Glomerular endothelial cell (primary cell): ENCODE results near the gene GDF3. TPM values are rescaled to one million over a fixed set of nuclear protein-coding genes. Genes with fewer than 3 reads are reported as not detected.
A peak's percentile ranks its signal among the peaks of the same experiment; 100 is the strongest.
"Not testable (repeated sequence)": the region's sequence is repeated elsewhere in the genome, so short reads cannot be mapped to it uniquely, and the experiment has no call there.

ENCODE experiments used
- DNase-seq: peaks from one replicate; pipeline ENCODE4 v3.0.0-alpha.2; 2011; ENCODE audit warnings: low read depth, low spot score; ENCODE audit errors: extremely low read depth
- total RNA-seq: library from RNA; depleted of rRNA; stranded (reverse); fragments of >200 nt; gene quantifications from 2 replicates; pipeline ENCODE4 v1.2.3, GENCODE V29; 2015

Gene GDF3
- 0.53 and 0.78 TPM in 2 replicates for total RNA-seq

DNA sequence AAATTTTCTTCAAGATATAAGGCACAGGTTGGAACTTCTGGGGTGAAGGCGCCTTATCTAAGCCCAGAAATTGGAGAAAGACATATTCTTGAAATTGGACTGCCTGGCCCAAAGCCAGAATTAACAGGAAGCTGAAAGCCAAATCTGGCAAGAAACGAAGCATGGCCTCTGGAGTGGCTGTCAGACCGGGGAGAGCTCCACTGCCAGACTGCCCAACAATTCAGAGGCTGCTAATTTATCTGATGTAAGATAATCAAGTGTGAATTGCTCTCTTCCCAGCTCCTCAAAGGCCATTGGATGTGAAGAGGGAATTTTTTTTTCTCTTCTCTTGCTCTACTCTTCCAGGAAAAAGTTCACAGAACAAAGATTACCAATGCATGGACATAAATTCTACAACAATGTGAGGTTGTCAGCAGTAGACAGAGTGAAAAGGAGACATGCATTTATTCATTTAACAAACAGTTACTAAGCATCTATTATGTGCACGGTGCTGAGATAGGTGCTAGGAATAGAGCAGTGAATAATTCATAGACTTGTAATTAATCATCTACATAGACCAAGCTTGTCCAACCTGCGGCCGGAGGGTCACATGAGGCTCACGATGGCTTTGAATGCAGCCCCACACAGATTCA lies at the start of gene GDF3:
Gene GDF3, minus strand, starts transcription at position 210 of the 632 bp plus-strand sequence. Its CDS starts 47 bp downstream, at position 163.
- DNase-seq: peak; percentile 55

DNA sequence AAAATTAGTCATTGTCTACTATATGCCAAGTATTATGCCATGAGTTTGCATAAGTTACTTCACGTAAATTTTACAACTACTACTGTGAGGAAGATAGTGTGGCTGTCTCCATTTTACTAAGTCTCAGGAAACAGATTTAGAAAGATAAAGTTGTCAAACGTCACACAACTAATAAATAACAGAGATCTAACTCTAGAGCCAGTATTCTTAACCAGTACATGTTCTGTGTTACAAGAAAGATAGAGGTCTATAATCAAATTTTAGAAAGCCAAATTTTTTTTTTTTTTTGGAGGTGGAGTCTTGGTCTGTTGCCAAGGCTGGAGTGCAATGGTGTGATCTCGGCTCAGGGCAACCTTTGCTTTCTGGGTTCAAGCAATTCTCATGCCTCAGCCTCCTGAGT lies 37.4 kb upstream of the GDF3 start:
- DNase-seq: no peak

DNA sequence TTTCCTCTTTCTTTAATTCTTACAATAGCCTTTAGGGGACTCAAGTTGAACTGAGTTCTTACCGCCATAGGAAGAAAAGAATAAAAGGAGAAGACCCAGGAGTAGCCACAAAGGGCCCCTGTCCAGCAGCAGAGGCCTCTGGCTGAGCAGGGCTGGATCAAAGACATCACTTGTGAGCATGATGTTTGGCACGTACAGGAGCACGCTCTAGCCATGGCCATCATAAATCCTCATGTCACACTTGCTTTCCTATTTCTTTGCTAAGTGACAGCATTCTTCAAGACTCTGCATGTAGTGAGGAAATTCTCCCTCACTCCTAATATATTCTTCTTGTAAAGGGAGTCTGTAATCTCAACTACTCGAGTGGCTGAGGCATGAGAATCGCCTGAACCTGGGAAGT lies 35.9 kb upstream of the GDF3 start:
- DNase-seq: no peak

DNA sequence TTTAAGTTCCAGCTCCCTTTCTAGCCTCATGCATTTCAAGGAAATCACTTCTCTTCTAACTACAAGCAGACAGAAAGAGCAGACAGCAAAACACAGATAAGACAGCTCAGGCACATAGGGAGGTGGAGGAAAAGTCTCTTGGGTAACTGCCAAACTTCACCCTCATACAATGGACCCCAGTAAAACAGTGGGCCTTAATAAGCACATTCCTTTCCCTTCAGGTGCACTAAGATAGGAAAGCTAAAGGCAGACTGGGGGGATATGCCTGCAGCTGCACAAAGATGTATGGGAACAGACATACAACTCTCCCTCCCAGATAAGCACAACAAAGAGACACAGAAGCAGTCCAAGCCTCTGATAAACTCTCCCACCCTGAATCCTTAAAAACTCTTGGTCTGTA lies 35.4 kb upstream of the GDF3 start:
- not testable (repeated sequence) for DNase-seq

DNA sequence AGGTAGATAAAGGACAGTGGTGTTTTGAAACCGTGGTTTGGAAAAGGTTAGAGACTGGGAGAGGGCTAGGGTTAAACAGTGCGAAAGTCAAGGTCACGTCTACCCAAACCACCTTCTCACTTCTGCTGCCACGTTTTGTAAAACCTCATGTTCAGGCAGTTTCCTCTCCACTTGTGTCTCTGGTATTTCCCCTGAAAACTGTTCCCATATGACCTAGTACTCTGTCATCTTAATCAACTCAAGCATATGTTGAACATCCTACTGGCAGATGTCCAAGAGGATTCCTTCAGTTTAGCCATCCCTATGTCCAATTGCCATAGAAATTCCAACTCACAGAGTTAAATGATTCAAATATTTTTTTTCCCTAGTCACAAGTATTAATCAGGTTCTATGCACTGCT lies 34.2 kb upstream of the GDF3 start:
- DNase-seq: no peak

DNA sequence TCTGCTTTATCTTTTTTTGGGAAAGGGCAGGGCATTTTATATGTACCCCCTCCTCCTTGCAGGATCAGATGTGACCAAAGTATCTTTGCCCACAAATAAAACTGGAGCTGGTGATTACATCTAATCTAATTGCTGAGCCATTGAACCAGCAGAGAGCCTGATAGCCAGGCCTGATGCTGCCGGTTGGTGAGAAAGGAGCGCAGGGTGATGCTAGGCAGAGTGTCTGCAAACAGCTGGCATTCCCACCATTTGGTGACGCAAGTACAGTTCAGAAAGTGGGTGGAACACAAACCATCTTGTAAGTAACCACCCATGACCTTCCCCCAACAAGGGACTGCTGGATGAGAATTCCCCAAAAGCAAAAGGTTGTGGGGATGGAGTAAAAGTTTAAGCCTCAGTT lies 28.4 kb upstream of the GDF3 start:
- no peak for DNase-seq

DNA sequence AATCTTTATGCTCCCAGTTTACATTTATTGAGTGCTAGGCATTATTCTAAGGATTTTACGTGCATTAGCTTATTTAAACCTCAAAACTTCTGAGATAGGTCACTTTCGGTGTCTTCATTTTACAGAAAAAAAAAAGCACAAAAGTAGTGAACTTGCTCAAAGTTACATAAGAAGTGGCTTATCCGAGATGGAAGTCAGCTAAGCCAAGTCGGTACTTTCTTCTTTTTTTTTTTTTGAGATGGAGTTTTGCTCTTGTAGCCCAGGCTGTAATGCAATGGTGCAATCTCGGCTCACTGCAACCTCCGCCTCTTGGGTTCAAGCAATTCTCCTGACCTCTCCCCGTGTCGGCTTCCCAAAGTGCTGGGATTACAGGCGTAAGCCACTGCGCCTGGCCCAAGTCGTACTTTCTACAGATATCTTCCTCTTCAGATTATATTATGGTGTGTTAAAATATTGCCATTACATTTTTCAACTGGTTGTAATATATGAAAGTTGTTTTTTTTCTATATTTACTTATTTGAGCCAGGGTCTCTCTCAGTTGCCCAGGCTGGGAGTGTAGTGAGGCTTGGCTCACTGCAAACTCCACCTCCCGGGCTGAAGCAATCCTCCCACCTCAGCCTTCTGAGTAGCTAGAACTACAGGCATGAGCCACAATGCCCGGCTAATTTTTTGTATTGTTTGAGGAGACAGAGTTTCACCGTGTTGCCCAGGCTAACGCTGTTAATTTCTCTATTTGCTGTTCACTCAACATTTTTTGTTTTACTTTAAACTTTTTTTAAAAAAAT lies 24.6 kb upstream of the GDF3 start:
- DNase-seq: no peak

DNA sequence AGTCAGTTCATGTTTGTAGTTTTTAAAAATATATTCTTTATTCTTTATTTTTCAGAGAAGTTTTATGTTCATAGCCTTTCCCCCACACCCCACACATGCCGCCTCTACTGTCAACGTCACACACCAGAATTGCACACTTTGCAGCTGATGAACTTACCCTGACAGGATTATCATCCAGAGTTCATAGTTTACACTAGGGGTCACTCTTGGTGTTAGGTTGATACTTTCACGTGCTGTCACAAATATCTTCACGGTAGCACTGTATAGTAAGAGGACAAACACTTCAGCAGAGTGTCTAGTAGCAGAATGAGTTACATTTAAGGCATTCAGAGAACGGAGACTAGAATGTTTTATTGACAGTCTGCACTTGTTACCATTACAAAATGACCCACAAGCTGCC lies 20.8 kb upstream of the GDF3 start:
- no peak for DNase-seq

DNA sequence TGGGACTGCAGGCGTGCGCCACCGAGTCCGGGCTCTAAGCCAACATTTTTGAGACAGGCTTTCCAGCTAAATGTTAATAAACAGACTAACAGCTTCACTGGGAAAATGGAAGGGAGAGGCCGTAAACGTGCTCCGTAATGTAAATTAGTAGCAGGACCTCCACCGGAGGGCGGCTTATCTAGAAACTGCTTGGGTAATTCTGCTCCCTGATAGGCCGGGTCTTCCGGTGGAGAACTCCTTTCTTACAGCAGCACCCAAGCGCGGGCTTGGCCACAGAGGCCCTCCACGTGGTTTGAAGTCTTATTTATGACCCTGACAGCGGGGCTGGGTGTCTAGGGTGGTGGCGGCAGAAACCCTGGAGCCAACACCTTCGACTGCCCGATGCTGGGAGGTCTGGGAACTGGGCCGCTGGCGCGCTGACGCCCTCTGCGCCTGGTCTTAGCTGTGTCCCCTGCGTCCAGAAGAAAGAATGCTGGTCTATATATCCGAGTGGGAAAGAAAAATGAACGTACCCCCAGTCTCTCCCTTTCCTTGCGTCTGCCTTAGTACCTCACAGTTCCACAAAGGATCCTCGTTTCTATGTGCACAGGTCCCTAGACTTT lies 17.4 kb upstream of the GDF3 start:
- no peak for DNase-seq

DNA sequence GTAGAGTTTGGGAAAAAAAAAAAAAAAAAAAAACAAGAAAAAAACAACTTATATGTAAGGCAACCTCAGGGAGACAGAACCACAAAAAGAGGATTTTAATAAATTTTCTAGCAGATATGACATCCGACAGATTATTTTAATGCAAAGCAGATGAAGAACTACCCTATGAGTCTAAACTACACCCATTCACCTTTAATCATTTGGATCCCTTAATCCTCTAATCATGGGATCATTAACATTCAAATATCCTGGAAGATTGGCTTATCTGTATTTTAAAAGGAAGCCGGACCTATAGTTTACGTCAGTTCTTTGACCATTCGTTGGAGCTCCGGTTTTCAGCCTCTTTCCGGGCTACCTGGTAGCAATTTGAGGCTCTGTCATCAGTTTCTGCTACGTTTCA lies 15.6 kb upstream of the GDF3 start, which contains the start of gene DPPA3:
Gene DPPA3, plus strand, starts transcription at position 301 of the 400 bp plus-strand sequence. CDS start 138 bp downstream, outside the sequence.
- no peak for DNase-seq

DNA sequence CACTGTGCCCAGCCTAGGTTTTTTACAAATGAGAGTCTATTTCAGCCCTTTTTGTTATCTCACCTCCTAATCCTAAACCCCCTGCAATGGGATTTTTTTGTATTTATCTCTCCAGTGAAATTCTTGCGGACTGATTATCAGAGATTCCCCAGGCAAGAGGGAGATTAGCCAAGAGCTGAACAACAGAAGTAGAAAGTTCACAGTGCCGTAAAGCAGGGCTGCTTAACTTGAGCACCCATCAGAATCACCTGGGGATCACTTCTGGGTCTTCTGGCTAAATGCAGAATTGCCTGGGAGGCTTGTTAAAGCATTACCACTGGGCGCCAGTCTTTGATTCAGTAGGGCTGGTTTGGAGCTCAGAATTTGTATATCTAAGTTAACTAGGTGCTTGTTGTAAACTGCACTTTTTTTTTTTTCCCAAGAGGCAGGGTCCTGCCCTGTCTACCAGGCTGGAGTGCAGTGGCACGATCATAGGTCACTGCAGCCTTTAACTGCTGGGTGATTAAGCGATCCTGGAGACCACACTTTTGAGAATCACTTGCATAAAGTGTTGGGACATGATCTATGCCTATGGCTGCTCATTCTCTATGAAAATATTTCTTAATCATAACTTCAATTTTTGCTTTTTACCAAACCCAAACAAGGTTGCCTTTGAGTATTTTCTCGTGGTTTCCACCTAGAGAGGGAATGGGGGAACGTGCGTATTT lies 14.5 kb upstream of the GDF3 start:
- no peak for DNase-seq

DNA sequence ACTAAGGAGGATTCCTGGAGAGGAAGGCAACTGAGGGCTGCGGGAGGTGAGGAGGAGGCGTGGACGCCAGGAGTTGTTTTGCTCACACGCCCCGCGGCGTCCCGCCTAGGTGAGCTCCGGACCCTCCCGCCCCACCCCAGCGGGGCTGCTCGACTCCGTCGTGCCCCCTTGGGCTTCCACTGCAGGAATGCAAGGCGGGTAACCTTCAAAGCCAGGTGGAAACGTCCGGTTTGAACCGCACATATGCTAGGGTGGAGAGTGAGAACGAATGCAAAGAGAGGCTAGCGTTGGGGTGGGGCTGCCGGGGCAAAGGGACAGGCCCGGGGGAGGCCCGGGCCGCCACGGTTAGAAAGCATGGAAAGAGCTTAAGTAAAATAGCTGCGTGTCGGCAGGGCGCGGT lies 10.3 kb upstream of the GDF3 start:
- DNase-seq: no peak

DNA sequence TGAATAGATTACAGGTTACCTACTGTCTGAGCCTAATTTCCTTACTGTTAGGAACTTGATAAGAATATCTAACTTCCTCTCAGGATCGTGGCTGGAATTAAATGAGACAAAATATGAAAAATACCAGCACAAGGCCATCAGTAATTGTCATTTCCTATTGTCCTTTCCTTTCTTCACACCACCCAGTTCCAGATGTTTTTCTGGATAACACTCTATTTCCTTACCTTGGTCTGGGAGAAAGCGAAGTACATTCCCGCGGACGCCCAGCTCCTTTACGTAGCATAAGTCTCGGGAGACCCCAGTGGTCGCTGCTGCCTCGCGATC lies 376 bp downstream of the GDF3 start:
- peak; percentile 80 for DNase-seq

DNA sequence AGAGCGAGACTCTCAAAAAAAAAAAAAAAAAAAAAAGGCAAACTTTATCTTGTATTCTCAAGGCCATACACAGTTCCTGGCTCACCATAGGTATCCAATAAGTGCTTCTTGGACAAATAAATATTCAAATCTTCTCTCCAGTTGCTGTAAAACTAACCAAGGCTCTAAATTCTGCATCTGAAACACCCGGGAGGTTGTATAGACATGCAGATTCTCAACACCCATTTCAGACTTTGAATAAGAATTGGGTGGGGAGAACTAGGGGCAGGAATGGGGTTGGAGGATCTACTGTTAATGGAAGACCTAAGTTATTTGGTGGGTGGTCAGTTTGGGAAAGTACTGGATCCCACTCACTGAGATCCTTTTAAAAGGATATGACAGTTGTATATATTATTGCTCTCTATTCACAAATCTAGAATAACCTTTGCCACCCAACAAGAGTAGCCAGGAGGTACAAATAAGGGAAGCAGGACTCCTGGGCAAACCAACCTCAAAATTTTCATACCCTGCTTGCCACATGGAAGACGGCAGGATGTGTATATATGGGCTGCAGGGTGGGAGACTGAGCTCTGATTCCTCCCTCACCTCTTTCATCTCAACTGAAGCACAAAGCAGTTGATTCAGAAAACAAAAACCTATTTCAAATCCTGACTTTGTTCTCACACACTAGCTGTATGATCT lies 879 bp downstream of the GDF3 start:
- no peak for DNase-seq

DNA sequence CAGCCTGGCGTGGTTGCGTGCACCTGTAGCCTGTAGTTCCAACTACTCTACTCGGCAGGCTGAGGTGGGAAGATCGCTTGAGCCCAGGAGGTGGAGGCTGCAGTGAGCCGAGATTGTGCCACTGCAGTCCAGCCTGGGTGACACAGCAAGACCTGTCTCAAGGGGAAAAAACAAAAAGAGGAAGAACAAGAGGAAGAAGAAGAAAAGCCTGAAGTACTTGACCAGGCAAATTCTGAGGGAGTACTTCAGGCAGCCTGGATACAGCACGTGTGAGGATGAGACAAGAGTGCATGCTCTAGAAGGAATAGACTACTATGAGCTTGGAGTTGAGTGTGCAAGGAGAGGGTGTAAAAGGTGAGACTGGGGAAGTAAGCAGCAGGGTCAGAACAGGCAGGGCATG lies 1.8 kb downstream of the GDF3 start:
- DNase-seq: no peak

DNA sequence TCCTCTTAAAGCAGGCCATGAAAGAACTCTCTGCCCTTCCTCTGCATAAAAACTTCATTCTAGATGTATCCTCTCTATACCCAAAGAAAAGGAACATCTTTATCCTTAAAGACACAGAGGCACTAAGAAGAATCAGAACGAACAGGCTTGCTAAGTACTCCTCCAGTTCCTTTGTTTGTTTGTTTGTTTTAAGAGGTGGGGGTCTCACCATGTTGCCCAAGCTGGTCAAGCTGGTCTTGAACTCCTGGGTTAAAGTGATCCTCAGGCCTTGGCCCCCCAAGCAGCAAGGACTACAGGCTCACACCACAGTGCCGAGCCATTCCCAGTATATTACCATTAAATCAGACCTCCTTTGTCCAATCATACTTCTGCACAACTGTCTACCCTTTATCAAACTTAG lies 14.0 kb downstream of the GDF3 start:
- no peak for DNase-seq

DNA sequence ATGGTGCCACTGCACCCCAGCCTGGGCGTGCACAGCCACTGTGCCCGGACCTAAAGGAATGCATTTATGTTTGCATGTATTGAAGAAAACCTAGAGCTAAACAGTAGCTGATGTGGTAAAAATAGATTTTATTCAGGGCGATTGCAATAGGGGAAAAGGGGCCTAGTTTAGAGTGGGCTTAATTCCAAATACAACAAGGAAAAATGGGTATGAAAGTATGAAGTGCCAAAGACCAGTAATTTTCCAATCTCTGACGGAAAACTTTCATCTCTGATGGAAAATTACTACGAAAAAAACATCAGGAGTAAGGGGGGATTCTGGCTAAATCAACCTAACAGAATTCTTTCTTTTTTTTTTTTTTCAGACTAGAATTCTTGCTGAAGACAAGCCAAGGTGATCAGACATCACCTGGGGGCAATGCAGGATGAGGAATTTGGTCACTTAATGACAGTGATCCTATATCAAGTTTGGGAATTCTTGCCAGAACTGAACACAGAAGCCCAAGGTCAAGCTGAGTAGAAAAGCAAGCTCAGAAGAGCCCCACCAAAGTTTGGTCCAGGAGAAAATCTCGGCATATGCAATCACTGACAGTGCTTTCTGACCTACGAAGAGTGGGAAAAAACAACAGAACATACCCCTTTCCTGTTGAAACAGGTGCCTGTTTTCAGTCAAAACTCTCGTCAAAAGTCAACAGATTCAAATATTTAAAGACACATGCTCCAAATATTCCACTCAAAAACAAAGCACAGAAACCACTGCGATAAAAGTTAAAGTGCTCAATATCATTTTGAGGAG lies 16.1 kb downstream of the GDF3 start:
- DNase-seq: no peak

DNA sequence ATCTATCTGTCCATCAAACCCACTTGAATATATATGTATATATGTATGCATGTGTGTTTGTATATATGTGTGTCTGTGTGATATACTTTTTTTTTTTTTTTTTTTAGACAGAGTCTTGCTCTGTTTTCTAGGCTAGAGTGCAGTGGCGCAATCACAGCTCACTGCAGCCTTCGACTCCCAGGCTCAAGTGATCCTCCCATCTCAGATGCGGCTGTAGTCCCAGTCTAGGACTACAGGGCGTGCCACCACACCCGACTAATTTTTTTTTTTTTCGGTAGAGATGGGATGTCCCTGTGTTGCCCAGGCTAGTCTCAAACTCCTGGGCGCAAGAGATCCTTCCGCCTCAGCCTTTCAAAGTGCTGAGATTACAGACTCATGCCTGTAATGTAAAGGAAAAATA lies 16.8 kb downstream of the GDF3 start:
- DNase-seq: no peak

DNA sequence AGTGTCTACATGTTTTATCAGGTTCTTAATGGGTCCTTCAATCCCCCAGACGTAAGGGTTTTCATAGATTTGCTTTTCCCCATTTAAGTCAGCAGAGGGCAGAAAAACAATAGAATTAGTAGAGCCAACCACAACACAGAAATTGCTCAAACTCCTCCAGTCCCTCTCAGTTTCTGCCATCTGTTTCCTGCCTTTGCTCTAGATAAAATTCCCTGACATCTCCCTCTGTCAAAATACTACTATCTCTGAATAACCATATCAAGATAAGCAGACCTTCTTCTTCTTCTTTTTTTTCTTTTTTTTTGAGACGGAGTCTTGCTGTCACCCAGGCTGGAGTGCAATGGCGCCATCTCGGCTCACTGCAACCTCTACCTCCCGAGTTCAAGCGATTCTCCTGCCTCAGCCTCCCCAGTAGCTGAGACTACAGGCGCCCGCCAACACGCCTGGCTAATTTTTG lies 18.1 kb downstream of the GDF3 start:
- DNase-seq: peak; percentile 69

DNA sequence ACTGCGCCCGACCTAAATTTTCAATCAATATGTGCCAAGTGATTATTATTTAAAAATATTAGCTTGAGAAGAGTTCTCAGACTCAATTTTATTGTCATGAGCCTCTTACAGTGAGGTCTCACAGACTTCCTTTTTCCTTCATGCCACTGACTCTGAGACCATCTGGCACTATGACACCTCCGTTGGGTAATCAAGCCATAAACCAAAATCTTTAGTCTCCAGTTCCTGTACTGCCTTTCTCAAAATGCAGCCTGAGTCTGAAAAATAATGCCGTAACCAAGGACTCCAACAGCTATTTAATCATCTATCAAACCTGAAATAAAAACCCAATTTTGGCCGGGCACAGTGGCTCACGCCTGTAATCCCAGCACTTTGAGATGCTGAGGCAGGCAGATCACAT lies 20.1 kb downstream of the GDF3 start:
- not testable (repeated sequence) for DNase-seq
